BE2C (cell line): Measurements from ENCODE around the gene TEDC1. TPM values are rescaled to one million over a fixed set of nuclear protein-coding genes. Genes with fewer than 3 reads are reported as not detected.

Source experiments
- DNase-seq: peaks from one replicate; pipeline ENCODE4 v3.0.0-alpha.2; 2020
- H3K27me3 ChIP-seq: fragments of 250-450 bp; sonication (Bioruptor Pico); 2 replicates; pipeline ENCODE4 v1.5.1; 2020; ENCODE audit warnings: mild to moderate bottlenecking
- H3K36me3 ChIP-seq: fragments of 250-450 bp; sonication (Bioruptor Pico); 2 replicates; pipeline ENCODE4 v1.5.1; 2020; ENCODE audit warnings: mild to moderate bottlenecking
- H3K4me1 ChIP-seq: fragments of 250-450 bp; sonication (Bioruptor Pico); 2 replicates; pipeline ENCODE4 v1.5.1; 2020
- H3K4me3 ChIP-seq: 2 replicates; pipeline ENCODE4 v1.5.1; 2011; ENCODE audit warnings: low read depth, low read length
- H3K9me3 ChIP-seq: fragments of 250-450 bp; sonication (Bioruptor Pico); 2 replicates; pipeline ENCODE4 v1.5.1; 2020
- CTCF ChIP-seq: IDR thresholded peaks from 2 replicates; pipeline ENCODE4 v1.5.1; 2012; ENCODE audit warnings: mild to moderate bottlenecking, low read depth, low read length
- polyA plus RNA-seq: library from polyadenylated mRNA; unstranded; fragments of >200 nt; gene quantifications from one replicate; pipeline ENCODE4 v1.2.1, GENCODE V29; 2012; ENCODE audit warnings: low read depth, missing spikeins; ENCODE audit not compliant: insufficient read length, insufficient read depth

TEDC1 gene
- polyA plus RNA-seq, result 40.9 TPM

- 0 out of 2 replicates have a peak, but pooled peaks cover 3% of the 10 kb centered on the region for H3K36me3 ChIP-seq
- peak; percentile 99 for DNase-seq
- TF ChIP-seq CTCF, result peak; percentile 60
- H3K9me3 ChIP-seq, result no peaks in the 10 kb centered on the region
- H3K27me3 ChIP-seq, result no peaks in the 10 kb centered on the region
- peaks cover 17% of the 10 kb centered on the region for H3K4me1 ChIP-seq
- H3K4me3 ChIP-seq, result peak within 1 kb of the TSS; percentile 77
These were observed at the start of gene TEDC1 for GRCh38 chr14:105490572-105491365. Gene TEDC1 (plus strand): TSS chr14:105491246. CDS start chr14:105491376, 130 bp downstream.

- H3K9me3 ChIP-seq, result no peaks in the 10 kb centered on the region
- H3K36me3 ChIP-seq, result peaks cover 67% of the 10 kb centered on the region
- no peak for TF ChIP-seq CTCF
- H3K4me3 ChIP-seq, result no peak overlapping the region
- H3K27me3 ChIP-seq, result no peaks in the 10 kb centered on the region
- H3K4me1 ChIP-seq, result no peaks in the 10 kb centered on the region
- no peak for DNase-seq
These were observed 48.9 kb upstream of the TEDC1 start for GRCh38 chr14:105442125-105442524.

GRCh38 chr14:105442834-105443233 is 48.2 kb upstream of the TEDC1 start:
- Histone ChIP-seq H3K4me1 (peaks cover 2% of the 10 kb centered on the region; the same call in 1 of the 2 replicates), H3K36me3 (peaks cover 65% of the 10 kb centered on the region), H3K9me3 (no peaks in the 10 kb centered on the region), H3K27me3 (no peaks in the 10 kb centered on the region), H3K4me3 (no peak overlapping the region)
- DNase-seq, result peak; percentile 6
- TF ChIP-seq CTCF, result no peak

GRCh38 chr14:105444859-105445258 is 46.2 kb upstream of the TEDC1 start:
- no peak for TF ChIP-seq CTCF
- Histone ChIP-seq H3K27me3 (no peaks in the 10 kb centered on the region), H3K4me3 (no peak overlapping the region), H3K4me1 (peaks cover 8% of the 10 kb centered on the region), H3K9me3 (no peaks in the 10 kb centered on the region), H3K36me3 (peaks cover 58% of the 10 kb centered on the region)
- peak; percentile 13 for DNase-seq

GRCh38 chr14:105445290-105445689 is 45.8 kb upstream of the TEDC1 start:
- peaks cover 61% of the 10 kb centered on the region for H3K36me3 ChIP-seq
- H3K4me1 ChIP-seq, result peaks cover 8% of the 10 kb centered on the region
- no peaks in the 10 kb centered on the region for H3K9me3 ChIP-seq
- TF ChIP-seq CTCF, result no peak
- DNase-seq, result peak; percentile 7
- no peak overlapping the region for H3K4me3 ChIP-seq
- no peaks in the 10 kb centered on the region for H3K27me3 ChIP-seq
